ENCODE results near the gene PPP1R16B.

GRCh38 chr20:38939686-38940085 is 134.2 kb downstream of the PPP1R16B start:
- no peak for TF ChIP-seq L3MBTL2 (conservative IDR thresholded peaks at IDR 0.05)
- no peak for TF ChIP-seq ELF4 (IDR thresholded peaks at IDR 0.05)
- TF ChIP-seq HDGF (IDR thresholded peaks at IDR 0.05; ENCODE audit: borderline replicate concordance): no peak
- no peak for TF ChIP-seq SP1 (IDR thresholded peaks at IDR 0.05)
- no peak for TF ChIP-seq ZNF384 (IDR thresholded peaks at IDR 0.05)
- TF ChIP-seq ARNT (IDR thresholded peaks at IDR 0.05): no peak
- no peak for TF ChIP-seq FOXM1 (IDR thresholded peaks at IDR 0.05; ENCODE audit: borderline replicate concordance)
